K562 (cell line): Measurements from ENCODE around the gene NTN1. TPM values are rescaled to one million over a fixed set of nuclear protein-coding genes. Genes with fewer than 3 reads are reported as not detected.

Experiments used
- ATAC-seq: fragments of 200-7000 bp; cut with Tn5 transposase; 3 replicates; pipeline ENCODE4 v1.9.1; 2020; ENCODE audit warnings: moderate library complexity
- BruUV-seq: library from RNA; stranded (reverse); fragments of 400-500 nt; replicated peaks from 2 replicates; lab custom pipeline; 2021; lab: Mats Ljungman, UMichigan
- CTCF ChIA-PET: fragments of 300-600 bp; formaldehyde crosslinking; extraction: SDS; loops from one replicate; lab custom pipeline; 2021; ENCODE audit warnings: low intra/inter-chr PET ratio; lab: Yijun Ruan, JAX
- POLR2A ChIA-PET: fragments of 300-600, 350-650 bp; sonication (Branson Sonifier 250); formaldehyde crosslinking; extraction: SDS; loops from one replicate; lab custom pipeline; 2021; ENCODE audit warnings: antibody characterized with exemption, inconsistent platforms; lab: Yijun Ruan, JAX
- DNase-seq, 4 experiments: peaks; one replicate each; pipeline versions ENCODE4 v3.0.0 to v3.0.0-alpha.2; 2011 to 2018; ENCODE audit warnings: low spot score in 3 of 4, mixed read lengths in 3 of 4; ENCODE audit errors: extremely low read depth in 1 of 4
- FAIRE-seq: peaks from 2 replicates; lab custom pipeline; 2011; peaks lifted over from hg19 to GRCh38; lab: Jason Lieb, UNC
- H2AFZ ChIP-seq: 2 replicates; pipeline ENCODE4 v1.6.0; 2011; ENCODE audit warnings: low read depth, low read length, control low read depth, inconsistent platforms
- H3K27ac ChIP-seq: fragments of 200-600 bp; 3 replicates; pipeline ENCODE4 v1.8.0; 2011; ENCODE audit warnings: low read depth, mild to moderate bottlenecking, control low read depth, inconsistent platforms, low read length, moderate library complexity, mixed read lengths; ENCODE audit errors: extremely low read depth
- H3K27me3 ChIP-seq, 2 experiments: fragments of 300-600 bp in 1 of 2; 2 replicates in 1 of 2; 3 replicates in 1 of 2; pipeline versions ENCODE4 v1.6.0 to v1.8.0; 2011; ENCODE audit warnings: inconsistent platforms in 2 of 2, low read length in 2 of 2, mild to moderate bottlenecking in 1 of 2, mixed read lengths in 1 of 2, moderate library complexity in 1 of 2; ENCODE audit not compliant: control insufficient read depth in 2 of 2, insufficient read depth in 2 of 2
- H3K36me3 ChIP-seq: fragments of 300-600 bp; 3 replicates; pipeline ENCODE4 v1.8.0; 2011; ENCODE audit warnings: mild to moderate bottlenecking, low read length, inconsistent platforms; ENCODE audit not compliant: control insufficient read depth, insufficient read depth
- H3K4me1 ChIP-seq, 2 experiments: fragments of 200-600 bp in 1 of 2; replicated peaks in 1 of 2; 2 replicates in 1 of 2; 3 replicates in 1 of 2; pipeline versions ENCODE4 v1.5.1 to v1.8.0; 2011; ENCODE audit warnings: inconsistent platforms in 2 of 2, low read length in 2 of 2, mild to moderate bottlenecking in 1 of 2, mixed read lengths in 1 of 2, moderate library complexity in 1 of 2; ENCODE audit not compliant: control insufficient read depth in 2 of 2, insufficient read depth in 2 of 2
- H3K4me2 ChIP-seq: 2 replicates; pipeline ENCODE4 v1.6.1; 2011; ENCODE audit warnings: low read length, control low read depth, inconsistent platforms, mixed read lengths; ENCODE audit not compliant: insufficient read depth
- H3K4me3 ChIP-seq: fragments of 200-600 bp; sonication (generic), shearing (Covaris generic); 2 replicates; pipeline ENCODE4 v1.5.1; 2016; ENCODE audit warnings: control low read depth, inconsistent platforms
- H3K79me2 ChIP-seq: fragments of 200-600 bp; 3 replicates; pipeline ENCODE4 v1.8.0; 2011; ENCODE audit warnings: low read length, inconsistent platforms; ENCODE audit not compliant: control insufficient read depth, insufficient read depth
- H3K9ac ChIP-seq, 2 experiments: 2 replicates each; pipeline versions ENCODE4 v1.6.0 to v1.6.1; 2011; ENCODE audit warnings: low read depth in 2 of 2, low read length in 2 of 2, control low read depth in 1 of 2, inconsistent platforms in 1 of 2, mild to moderate bottlenecking in 1 of 2, mixed read lengths in 1 of 2; ENCODE audit not compliant: insufficient read depth in 1 of 2
- H3K9me1 ChIP-seq: one replicate; pipeline ENCODE4 v1.6.0; 2011; ENCODE audit warnings: inconsistent platforms, mild to moderate bottlenecking, low read length, moderate library complexity; ENCODE audit not compliant: control insufficient read depth, insufficient read depth
- H3K9me3 ChIP-seq: replicated peaks from 2 replicates; pipeline ENCODE4 v1.5.1; 2011; ENCODE audit warnings: low read depth, low read length, inconsistent platforms; ENCODE audit not compliant: control insufficient read depth, insufficient read depth
- H4K20me1 ChIP-seq: replicated peaks from 2 replicates; pipeline ENCODE4 v1.6.1; 2011; ENCODE audit warnings: low read length, inconsistent platforms, mixed read lengths; ENCODE audit not compliant: control insufficient read depth, insufficient read depth
- CEBPG ChIP-seq, 3 experiments: fragments of 200-800 bp in 1 of 3; sonication (Bioruptor generic) in 1 of 3; sonication (generic) in 1 of 3; formaldehyde crosslinking in 1 of 3; IDR thresholded peaks in 2 of 3; conservative IDR thresholded peaks in 1 of 3; 2 replicates each; pipeline versions ENCODE4 v1.6.1 to v1.8.0; 2016 to 2022; ENCODE audit warnings: missing compliant biosample characterization in 2 of 3, missing genetic modification characterization in 2 of 3, mild to moderate bottlenecking in 1 of 3, missing genetic modification reagents in 1 of 3
- FOXJ3 ChIP-seq: sonication (generic); formaldehyde crosslinking; IDR thresholded peaks from 2 replicates; pipeline ENCODE4 v1.4.0; 2020; ENCODE audit warnings: mild to moderate bottlenecking, missing genetic modification reagents
- HNRNPH1 ChIP-seq: fragments of 200-400 bp; formaldehyde crosslinking; optimal IDR thresholded peaks from 2 replicates; pipeline ENCODE3; 2017; ENCODE audit warnings: low read depth, mild to moderate bottlenecking, low read length, moderate library complexity
- WGBS: fragments of 100-300 bp; shearing (Covaris generic); methylation state at CpG from one replicate; pipeline ENCODE4 v1.1.6; 2016; ENCODE audit warnings: low coverage, mixed read lengths; ENCODE audit not compliant: insufficient coverage; ENCODE audit errors: missing lambda C conversion rate; 5-methylcytosine and 5-hydroxymethylcytosine counted together
- in situ Hi-C: fragments of 300-500 bp; cut with MboI; formaldehyde crosslinking; loops from 4 replicates; pipeline ENCODE4 v1.15.0; 2018; ENCODE audit warnings: inconsistent platforms, mixed read lengths
- intact Hi-C: fragments of 100-400 bp; cut with micrococcal nuclease; formaldehyde crosslinking; loops from 2 replicates; pipeline ENCODE4 v1.14.2; 2022
- polyA plus RNA-seq, 8 experiments: library from polyadenylated mRNA; depleted of rRNA in 4 of 8; stranded (reverse) in 5 of 8; unstranded in 3 of 8; fragments of >200 nt; fragmentation: Nextera tagmentation in 2 of 8; fragmentation: Illumina TruSeq in 1 of 8; extraction: Ambion mirVana in 2 of 8; extraction: Trizol in 1 of 8; gene quantifications; 2 replicates each; pipeline versions ENCODE4 v1.2.1 to v1.2.3, GENCODE V29; 2011 to 2014; ENCODE audit warnings: inconsistent platforms in 1 of 8, missing spikeins in 1 of 8
- total RNA-seq, 7 experiments: library from RNA; depleted of rRNA in 6 of 7; stranded (reverse); fragments of >200 nt in 6 of 7; fragmentation: Illumina TruSeq in 2 of 7; extraction: Trizol in 2 of 7; gene quantifications; 2 replicates each; pipeline versions ENCODE4 v1.2.1 to v1.2.3, GENCODE V29; 2011 to 2021; ENCODE audit warnings: low replicate concordance in 1 of 7

Gene NTN1
- total and polyA plus RNA-seq, 9 of the 15 experiments (the other 6 are each of a cell fraction or from before 2014, with no cell fraction given) = 0.02 TPM; not detected in 8

- no peak for FAIRE-seq
- H2AFZ ChIP-seq = no peak overlapping the region
- BruUV-seq = no TSS peak
- DNase-seq = peak in 1 of 4 experiments; percentile 10
- H3K9ac ChIP-seq = no peak overlapping the region
- H3K27ac ChIP-seq = no peak overlapping the region
- H3K9me1 ChIP-seq = no peaks in the 10 kb centered on the region
- in situ Hi-C loops (no loop called here), intact Hi-C loops (no loop called here)
- no peak for ATAC-seq
- H3K36me3 ChIP-seq = no peaks in the 10 kb centered on the region
- POLR2A ChIA-PET = interaction anchor here (0.7 kb wide), 1 partner anchor 324 kb away, joined by 3 read pairs; no protein-coding TSS in a partner anchor
- no peaks in the 10 kb centered on the region for H3K9me3 ChIP-seq
- H3K4me3 ChIP-seq = no peak overlapping the region
- H4K20me1 ChIP-seq = no peaks in the 10 kb centered on the region
- CTCF ChIA-PET = no interaction called here
- H3K27me3 ChIP-seq = peaks cover 0 to 6% of the 10 kb centered on the region in 2 experiments; a peak in 1 of 5 replicates
- TF ChIP-seq CEBPG (CRISPR knock-in tag; IDR thresholded peaks at IDR 0.05) (no peak), CEBPG (tag; conservative IDR thresholded peaks at IDR 0.05 in 1 of 2, IDR thresholded peaks at IDR 0.05 in 1 of 2) (no peak), HNRNPH1 (no peak), FOXJ3 (CRISPR knock-in tag) (no peak)
- WGBS = 1% methylated on average over 14 of the region's 32 CpGs
- H3K4me1 ChIP-seq = peaks cover 0 to 3% of the 10 kb centered on the region in 2 experiments; a peak in 2 of 5 replicates
- no peak overlapping the region for H3K4me2 ChIP-seq
- H3K79me2 ChIP-seq = no peaks in the 10 kb centered on the region
These were observed 204.2 kb downstream of the NTN1 start for GRCh38 chr17:9225305-9226101.
